GM19025 (cell line): ENCODE results near the gene TMEFF1.
"Not testable (repeated sequence)": the region's sequence is repeated elsewhere in the genome, so short reads cannot be mapped to it uniquely, and the experiment has no call there.

Source experiments
- ATAC-seq: cut with Tn5 transposase; IDR thresholded peaks from one replicate; pipeline ENCODE4 v1.9.1; 2021; ENCODE audit warnings: mild to moderate bottlenecking, low read depth, moderate library complexity; ENCODE audit not compliant: unreplicated experiment

Gene TMEFF1

GRCh38 chr9:100486479-100487176 is 13.7 kb downstream of the TMEFF1 start:
- ATAC-seq, result no peak

DNA sequence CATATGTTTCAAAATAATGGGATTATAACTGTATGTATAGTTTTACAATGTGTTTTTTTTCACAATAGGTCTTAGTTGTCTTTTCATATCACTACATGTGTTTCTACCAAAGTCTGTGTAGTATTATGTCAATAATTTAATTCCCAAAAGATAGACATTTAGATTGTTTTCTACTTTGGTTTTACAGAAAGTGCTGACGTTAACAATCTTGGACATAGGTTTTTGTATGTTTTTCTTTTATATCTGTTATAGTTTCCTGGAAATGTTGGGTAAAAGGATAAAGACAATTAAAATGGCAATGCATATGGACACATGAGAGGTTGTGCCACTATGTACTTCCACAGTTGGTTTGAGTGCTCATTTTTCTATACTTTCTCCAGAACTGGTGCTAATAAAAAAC is 15.2 kb downstream of the TMEFF1 start:
- no peak for ATAC-seq

- no peak for ATAC-seq
Observed at GRCh38 chr9:100489836-100490235, 16.9 kb downstream of the TMEFF1 start.

DNA sequence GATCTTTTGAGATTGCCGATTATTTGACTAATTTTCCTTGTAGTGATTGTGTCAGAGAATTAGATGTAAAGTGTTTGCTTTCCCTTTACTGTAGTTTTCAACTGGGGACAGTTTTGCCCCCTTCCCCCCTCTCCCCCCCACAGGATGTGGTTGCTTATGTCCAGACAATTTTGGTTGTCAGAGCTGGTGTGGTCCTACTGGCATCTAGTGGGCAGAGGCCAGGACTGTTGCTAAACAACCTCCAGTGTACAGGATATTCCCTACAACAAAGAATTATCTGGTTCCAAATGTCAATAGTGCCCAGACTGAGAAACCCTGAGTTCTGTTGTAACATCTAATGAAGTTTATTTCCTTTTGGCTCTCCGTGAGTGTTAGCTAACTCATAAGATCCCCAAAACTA is 20.0 kb downstream of the TMEFF1 start:
- ATAC-seq, result no peak

GRCh38 chr9:100498592-100498991 is 25.6 kb downstream of the TMEFF1 start:
- no peak for ATAC-seq

GRCh38 chr9:100499460-100499859 is 26.5 kb downstream of the TMEFF1 start:
- no peak for ATAC-seq

GRCh38 chr9:100499866-100500265 is 26.9 kb downstream of the TMEFF1 start:
- ATAC-seq, result no peak

GRCh38 chr9:100505564-100506159 is 32.7 kb downstream of the TMEFF1 start:
- ATAC-seq, result no peak

- ATAC-seq, result not testable (repeated sequence)
Observed at GRCh38 chr9:100507350-100507749, 34.4 kb downstream of the TMEFF1 start.

GRCh38 chr9:100511205-100511604 is 38.3 kb downstream of the TMEFF1 start:
- no peak for ATAC-seq

DNA sequence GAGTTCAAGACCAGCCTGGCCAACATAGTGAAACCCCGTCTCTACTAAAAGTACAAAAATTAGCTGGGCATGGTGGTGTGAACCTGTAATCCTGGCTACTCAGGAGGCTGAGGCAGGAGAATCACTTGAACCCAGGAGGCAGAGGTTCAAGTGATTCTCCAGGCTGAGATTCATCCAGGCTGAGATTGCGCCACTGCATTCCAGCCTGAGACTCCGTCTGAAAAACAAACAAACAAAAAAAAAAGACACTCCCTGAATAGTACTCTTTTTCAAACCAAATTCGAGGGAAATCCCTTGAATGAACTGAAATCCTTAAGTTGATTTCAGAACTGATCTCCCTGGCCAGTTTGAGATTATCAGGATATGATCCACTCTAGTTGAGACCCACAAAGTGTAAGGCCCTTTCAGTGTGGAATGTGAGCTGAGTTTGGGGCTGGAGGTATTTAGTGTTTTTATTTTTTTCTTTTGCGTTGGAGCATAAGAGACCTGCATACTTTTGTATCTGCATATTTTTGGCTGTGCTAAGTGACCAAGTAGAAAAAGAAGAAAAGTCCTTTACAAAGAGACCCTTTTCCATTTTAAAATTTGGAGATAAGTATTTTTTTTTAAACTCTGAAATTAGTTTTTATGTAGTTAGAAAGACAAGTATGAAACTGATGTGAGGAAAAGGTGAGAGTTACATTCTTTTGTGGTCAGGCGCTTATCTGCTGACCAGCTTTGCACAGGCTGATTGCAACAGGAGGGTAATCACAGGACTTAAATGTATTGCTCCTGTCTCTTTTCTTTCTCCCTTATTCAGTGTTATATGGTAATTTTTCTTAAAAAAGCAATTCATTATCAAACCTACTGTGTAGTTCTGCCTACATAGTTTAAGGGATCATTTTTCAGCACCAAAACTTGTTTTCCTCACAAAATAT is 42.9 kb downstream of the TMEFF1 start:
- ATAC-seq, result no peak

- ATAC-seq, result no peak
Observed at GRCh38 chr9:100521282-100521681, 48.3 kb downstream of the TMEFF1 start.

DNA sequence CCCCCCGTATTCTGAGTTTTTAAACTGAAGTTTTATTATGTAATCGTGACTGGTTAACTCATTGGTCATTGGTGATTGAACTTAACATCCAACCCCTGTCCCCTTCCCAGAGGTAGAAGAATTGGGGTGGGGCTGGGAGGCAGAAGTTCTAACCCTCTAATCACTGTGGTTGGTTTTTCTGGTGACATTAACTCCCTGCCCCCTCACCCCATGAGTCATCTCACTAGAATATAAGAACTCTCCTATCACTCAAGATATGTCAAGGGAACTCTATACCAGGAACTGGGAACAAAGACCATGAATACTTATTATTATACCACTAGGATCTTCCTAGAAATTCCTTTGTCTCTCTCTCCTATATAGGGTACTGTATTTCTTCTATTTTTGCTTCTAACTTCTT is 52.6 kb downstream of the TMEFF1 start:
- ATAC-seq, result no peak

GRCh38 chr9:100527180-100527794 is 54.3 kb downstream of the TMEFF1 start:
- ATAC-seq, result not testable (repeated sequence)

DNA sequence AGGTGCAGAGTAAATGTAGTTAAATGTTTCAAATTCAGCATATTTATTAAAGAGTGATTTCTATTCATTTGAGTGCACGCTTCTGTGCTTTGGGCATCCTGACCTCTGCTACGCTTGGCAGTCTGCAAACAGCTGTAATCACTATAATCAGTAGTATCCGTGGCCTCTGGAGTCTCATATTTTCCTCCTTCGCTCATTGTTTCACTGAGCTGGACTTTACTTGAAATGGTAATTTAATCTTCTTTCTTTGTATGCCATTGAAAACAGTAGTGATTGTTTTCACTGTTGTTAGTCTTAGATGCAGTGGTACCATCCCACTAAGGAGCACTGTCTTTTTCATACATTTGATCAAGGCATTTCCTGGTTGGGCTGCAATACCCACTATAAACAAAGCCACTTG is 61.5 kb downstream of the TMEFF1 start:
- ATAC-seq, result no peak

- no peak for ATAC-seq
Observed at GRCh38 chr9:100540327-100540726, 67.4 kb downstream of the TMEFF1 start.

DNA sequence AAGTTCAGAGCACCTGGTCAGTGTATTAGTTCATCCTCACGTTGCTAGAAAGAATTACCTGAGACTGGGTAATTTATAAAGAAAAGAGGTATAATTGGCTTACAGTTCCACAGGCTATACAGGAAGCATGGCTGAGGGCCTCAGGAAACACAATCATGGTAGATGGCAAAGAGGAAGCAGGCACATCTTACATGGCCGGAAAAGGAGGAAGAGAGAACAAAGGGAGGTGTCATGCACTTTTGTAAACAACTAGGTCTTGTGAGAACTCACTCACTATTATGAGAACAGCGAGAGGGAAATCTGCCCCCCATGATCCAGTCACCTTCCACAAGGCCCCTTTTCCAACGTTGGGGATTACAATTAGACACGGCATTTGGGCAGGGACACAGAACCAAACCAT is 76.1 kb downstream of the TMEFF1 start:
- ATAC-seq, result no peak

DNA sequence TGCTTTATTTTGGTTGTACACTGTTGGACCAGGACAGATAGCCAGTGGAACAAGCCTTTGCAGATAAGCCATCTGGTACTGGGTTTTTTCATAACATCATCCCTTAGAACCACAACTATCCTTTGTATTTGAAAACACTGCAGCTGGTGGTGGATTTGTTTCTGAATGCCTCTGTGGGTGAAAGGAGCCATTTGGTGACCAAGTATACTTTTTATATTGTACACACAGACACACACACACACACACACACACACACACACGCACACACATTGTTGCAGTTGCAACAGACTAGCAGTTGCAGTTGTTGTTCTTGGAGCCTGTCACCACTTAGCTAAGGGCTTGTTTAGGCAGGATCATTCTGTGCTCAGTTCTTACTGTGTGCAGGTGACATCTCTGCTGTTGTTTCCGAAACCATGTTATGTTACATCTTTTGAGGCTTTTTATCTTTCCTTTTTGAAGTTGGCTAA is 82.0 kb downstream of the TMEFF1 start:
- no peak for ATAC-seq

- ATAC-seq, result no peak
Observed at GRCh38 chr9:100555471-100555870, 82.5 kb downstream of the TMEFF1 start.

DNA sequence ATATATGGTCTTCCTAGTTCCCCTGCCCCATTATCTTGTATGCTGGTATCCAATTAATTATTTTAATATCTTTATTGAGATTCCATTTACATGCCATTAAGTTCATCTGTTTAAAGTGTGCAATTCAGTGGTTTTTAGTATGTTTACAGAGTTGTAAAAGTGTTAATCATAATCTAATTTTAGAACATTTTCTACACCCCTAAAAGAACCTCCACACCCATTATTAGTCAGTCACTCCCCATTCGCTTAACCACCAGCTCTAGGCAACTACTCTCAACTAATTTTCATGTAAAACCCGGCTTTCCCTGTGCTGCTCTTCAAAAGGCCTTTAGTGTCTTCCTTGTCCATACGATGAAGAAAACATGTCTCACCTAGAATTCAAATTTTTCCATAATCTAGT is 84.1 kb downstream of the TMEFF1 start:
- no peak for ATAC-seq

DNA sequence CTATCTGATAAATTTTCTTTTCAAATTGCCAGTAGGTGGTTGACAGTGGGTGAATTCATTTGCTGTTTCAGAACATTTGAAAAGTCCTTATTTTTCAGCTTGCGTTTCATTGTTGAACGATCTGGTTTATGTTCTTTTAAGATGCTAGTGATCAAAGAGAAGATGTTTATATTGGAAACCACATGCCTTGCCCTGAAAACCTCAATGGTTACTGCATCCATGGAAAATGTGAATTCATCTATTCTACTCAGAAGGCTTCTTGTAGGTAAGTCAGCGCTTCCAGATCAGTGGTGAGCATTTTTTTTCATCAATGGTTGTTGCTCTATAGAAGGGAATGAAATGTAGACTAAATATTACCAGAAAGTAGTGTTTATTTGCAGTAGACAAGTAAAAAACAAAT is 88.3 kb downstream of the TMEFF1 start:
- ATAC-seq, result no peak
